Left cardiac atrium (tissue), 4 donors: ENCODE measurements around the gene MPRIP. TPM values are rescaled to one million over a fixed set of nuclear protein-coding genes. Genes with fewer than 3 reads are reported as not detected.

Experiments
- ATAC-seq, 2 donors: fragments of 200-7000 bp; cut with Tn5 transposase; one replicate each; pipeline ENCODE4 v1.9.1; 2020; ENCODE audit warnings: mild to moderate bottlenecking in 2 of 2, moderate library complexity in 2 of 2
- DNase-seq: peaks from one replicate; pipeline ENCODE4 v3.0.0-alpha.2; 2020
- intact Hi-C, 2 donors: fragments of 100-400 bp; cut with DNase I; formaldehyde crosslinking; loops; one replicate each; pipeline versions ENCODE4 v1.14.1 to v1.15.1; 2022 to 2023
- total RNA-seq, 2 donors: library from RNA; stranded (reverse); fragmentation: NEBNext Ultra II Directional; extraction: Animal tissue kit (Norgen Biotek cat#: 25700); gene quantifications; one replicate each; pipeline ENCODE4 v1.2.1, GENCODE V29; 2021
- donor health status: DM: no; HTN: yes; CAD: no.
- donor health status: DM: no; HTN: yes; CAD: no; lungs with severe emphysema.
- donor health status: DM: yes; HTN: yes; CAD: no.
- donor health status: Dilated cardiomyopathy.

MPRIP gene
- total RNA-seq, 2 donors from 2014 or later = 247 to 329 TPM

GRCh38 chr17:17022011-17022410 lies 20.2 kb upstream of the MPRIP start:
- ATAC-seq = no peak
- DNase-seq = no peak
- intact Hi-C loops = no loop called here

GRCh38 chr17:17022456-17022855 lies 19.8 kb upstream of the MPRIP start:
- ATAC-seq (no peak), DNase-seq (no peak)
- intact Hi-C loops = no loop called here

- intact Hi-C loops = no loop called here
- ATAC-seq (peak; percentile 2 to 19), DNase-seq (no peak)
These were observed 17.4 kb upstream of the MPRIP start for GRCh38 chr17:17024778-17025300.

GRCh38 chr17:17025621-17026020 lies 16.6 kb upstream of the MPRIP start:
- ATAC-seq (no peak), DNase-seq (no peak)
- intact Hi-C loops = no loop called here

- intact Hi-C loops = no loop called here
- DNase-seq = no peak
These were observed 16.1 kb upstream of the MPRIP start for GRCh38 chr17:17026163-17026562.

GRCh38 chr17:17027442-17028058 lies 14.7 kb upstream of the MPRIP start:
- no peak for DNase-seq
- no peak for ATAC-seq
- intact Hi-C loops = no loop called here

More at GRCh38 chr17:17026163-17026562, 16.1 kb upstream of the MPRIP start:
- ATAC-seq = no peak

GRCh38 chr17:17028059-17028877 lies 14.0 kb upstream of the MPRIP start:
- ATAC-seq = peak; percentile 31 to 90
- peak; percentile 87 for DNase-seq
- intact Hi-C loops = no loop called here

- no peak for DNase-seq
- no peak for ATAC-seq
- intact Hi-C loops = no loop called here
These were observed 13.2 kb upstream of the MPRIP start for GRCh38 chr17:17028878-17029535.

- DNase-seq (no peak), ATAC-seq (no peak)
- intact Hi-C loops = no loop called here
These were observed 12.3 kb upstream of the MPRIP start for GRCh38 chr17:17029938-17030337.

GRCh38 chr17:17030515-17031211 lies 11.6 kb upstream of the MPRIP start:
- ATAC-seq (no peak), DNase-seq (no peak)
- intact Hi-C loops = no loop called here

GRCh38 chr17:17032131-17032692 lies 10.0 kb upstream of the MPRIP start:
- intact Hi-C loops = no loop called here
- ATAC-seq (peak; percentile 79 to 95), DNase-seq (peak; percentile 79)

- no peak for ATAC-seq
- DNase-seq = no peak
- intact Hi-C loops = no loop called here
These were observed 8.8 kb upstream of the MPRIP start for GRCh38 chr17:17033466-17033865.

GRCh38 chr17:17034026-17034425 lies 8.2 kb upstream of the MPRIP start:
- intact Hi-C loops = no loop called here
- DNase-seq = no peak
- no peak for ATAC-seq

- DNase-seq (no peak), ATAC-seq (no peak)
- intact Hi-C loops = no loop called here
These were observed 7.7 kb upstream of the MPRIP start for GRCh38 chr17:17034496-17035075.

GRCh38 chr17:17035490-17035889 lies 6.8 kb upstream of the MPRIP start:
- DNase-seq (no peak), ATAC-seq (no peak)
- intact Hi-C loops = no loop called here

- peak in 1 of 2 donors; percentile 41 for ATAC-seq
- intact Hi-C loops = no loop called here
- DNase-seq = no peak
These were observed 6.2 kb upstream of the MPRIP start for GRCh38 chr17:17035920-17036523.

- ATAC-seq = peak; percentile 25 to 72
- peak; percentile 62 for DNase-seq
- intact Hi-C loops = no loop called here
These were observed 5.7 kb upstream of the MPRIP start for GRCh38 chr17:17036524-17036998.

- intact Hi-C loops = loop anchor here in 1 of 2 donors (10.0 kb wide), 1 partner anchor 65 kb away; no protein-coding TSS in a partner anchor
- no peak for ATAC-seq
- no peak for DNase-seq
These were observed 2.3 kb upstream of the MPRIP start for GRCh38 chr17:17039911-17040310.
